Gastroesophageal sphincter (tissue), 3 donors: ENCODE results near the gene SECISBP2.

Experiments
- CTCF ChIP-seq, 4 experiments: fragments of 200-600 bp in 2 of 4; fragments of 450-650 bp in 2 of 4; sonication (generic) in 1 of 4; IDR thresholded peaks; one replicate each; pipeline ENCODE4 v1.5.1; 2017 to 2019; ENCODE audit warnings: antibody characterized with exemption in 4 of 4, mild to moderate bottlenecking in 2 of 4, moderate library complexity in 2 of 4
- POLR2A ChIP-seq, 2 donors: fragments of 450-650 bp; IDR thresholded peaks; one replicate each; pipeline ENCODE4 v1.6.1; 2017; ENCODE audit warnings: antibody characterized with exemption in 2 of 2, mild to moderate bottlenecking in 2 of 2, moderate library complexity in 1 of 2
- POLR2AphosphoS5 ChIP-seq: sonication (generic); formaldehyde crosslinking; IDR thresholded peaks from one replicate; pipeline ENCODE4 v1.6.1; 2017; ENCODE audit warnings: antibody characterized with exemption

GRCh38 chr9:89278997-89279739 lies 39.1 kb upstream of the SECISBP2 start:
- TF ChIP-seq POLR2AphosphoS5 (no peak), CTCF (IDR thresholded peaks at IDR 0.05) (peak; percentile 74 to 77 (median 76)), POLR2A (IDR thresholded peaks at IDR 0.05) (no peak)
